ENCODE data around the gene PDE3B.
"Not testable (repeated sequence)": the region's sequence is repeated elsewhere in the genome, so short reads cannot be mapped to it uniquely, and the experiment has no call there.

Gene PDE3B

GRCh38 chr11:14809466-14809865 lies 165.9 kb downstream of the PDE3B start:
- DNase-seq (ENCODE audit: low read depth, low spot score) = no peak

GRCh38 chr11:14812757-14813156 lies 169.2 kb downstream of the PDE3B start:
- DNase-seq (ENCODE audit: low read depth, low spot score) = no peak

DNA sequence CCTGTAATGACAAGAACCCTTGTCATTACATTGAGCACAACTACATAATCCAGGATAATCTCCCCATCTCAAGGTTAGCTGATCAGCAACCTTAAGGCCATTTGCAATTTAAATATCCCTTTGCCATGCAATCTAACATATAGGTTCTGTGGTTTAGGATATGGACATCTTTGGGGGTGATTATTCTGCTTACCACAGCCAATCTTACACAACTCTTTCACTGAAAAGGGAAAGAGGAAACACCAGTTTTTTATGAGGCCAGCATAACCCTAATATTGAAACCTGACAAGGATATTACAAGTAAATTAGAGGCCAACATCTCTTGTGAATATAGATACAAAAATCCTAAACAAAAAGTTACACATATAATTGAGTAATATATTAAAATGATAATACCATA lies 169.9 kb downstream of the PDE3B start:
- no peak for DNase-seq (ENCODE audit: low read depth, low spot score)

- no peak for DNase-seq (ENCODE audit: low read depth, low spot score)
These were observed 175.2 kb downstream of the PDE3B start for GRCh38 chr11:14818779-14819178.

DNA sequence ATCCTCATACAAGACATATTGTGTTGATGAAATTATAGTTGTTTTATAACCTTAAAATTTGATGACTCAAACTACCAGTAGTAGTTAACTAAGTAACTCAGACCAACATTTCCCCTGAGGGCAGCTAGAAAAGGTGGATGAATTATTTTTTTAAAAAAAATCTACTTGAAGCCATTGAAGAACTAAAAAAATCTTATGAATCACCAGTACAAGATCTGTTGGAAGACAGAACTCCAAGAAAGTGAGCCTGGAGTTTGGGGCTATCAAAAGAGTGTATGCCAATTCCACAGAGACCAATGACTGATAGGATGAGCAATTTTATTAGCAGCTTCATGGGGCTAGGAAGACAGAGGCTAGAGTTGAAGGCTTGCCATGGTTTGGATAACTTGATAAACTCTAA lies 176.0 kb downstream of the PDE3B start:
- DNase-seq (ENCODE audit: low read depth, low spot score) = no peak

DNA sequence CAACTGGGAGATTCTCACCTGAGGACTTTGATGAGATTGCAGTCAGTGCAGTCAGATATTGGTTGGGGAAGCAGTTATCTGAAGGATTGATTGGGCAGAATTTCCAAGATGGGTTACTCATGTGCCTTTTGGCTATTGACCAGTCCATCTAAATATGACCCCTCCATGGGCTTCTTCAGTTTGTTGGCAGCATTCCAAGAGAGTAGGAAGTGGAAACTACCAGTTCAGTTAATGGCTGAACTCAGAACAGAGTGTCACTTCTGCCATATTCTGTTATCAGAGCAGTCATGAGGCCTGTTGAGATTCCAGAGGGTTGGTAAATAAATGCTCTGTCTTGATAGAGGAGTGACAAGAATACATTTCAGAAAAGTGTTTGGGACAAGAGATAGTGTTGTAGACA lies 177.4 kb downstream of the PDE3B start:
- no peak for DNase-seq (ENCODE audit: low read depth, low spot score)

- no peak for DNase-seq (ENCODE audit: low read depth, low spot score)
These were observed 183.0 kb downstream of the PDE3B start for GRCh38 chr11:14826600-14826999.

GRCh38 chr11:14835496-14836492 lies 192.2 kb downstream of the PDE3B start:
- no peak for DNase-seq (ENCODE audit: low read depth, low spot score)

- DNase-seq (ENCODE audit: low read depth, low spot score) = no peak
These were observed 198.4 kb downstream of the PDE3B start for GRCh38 chr11:14842002-14842401.

GRCh38 chr11:14852571-14853177 lies 209.1 kb downstream of the PDE3B start:
- DNase-seq (ENCODE audit: low read depth, low spot score) = no peak

GRCh38 chr11:14854057-14854456 lies 210.5 kb downstream of the PDE3B start:
- DNase-seq (ENCODE audit: low read depth, low spot score) = no peak

DNA sequence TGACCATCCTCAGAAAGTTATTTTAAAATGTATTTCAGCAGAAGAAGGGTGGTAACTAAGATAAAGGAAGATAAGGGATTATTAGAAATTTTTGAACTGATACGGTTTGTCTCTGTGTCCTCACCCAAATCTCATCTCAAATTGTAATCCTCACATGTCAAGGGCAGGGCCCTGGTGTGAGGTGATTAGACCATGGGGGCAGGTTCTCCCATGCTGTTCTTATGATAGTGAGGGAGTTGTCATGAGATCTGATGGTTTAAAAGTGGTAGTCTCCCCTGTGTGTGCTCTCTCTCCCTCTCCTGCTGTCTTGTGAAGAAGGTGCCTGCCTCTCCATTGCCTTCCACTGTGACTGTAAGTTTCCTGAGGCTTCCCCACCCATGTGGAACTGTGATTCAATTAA lies 212.3 kb downstream of the PDE3B start:
- no peak for DNase-seq (ENCODE audit: low read depth, low spot score)

- DNase-seq (ENCODE audit: low read depth, low spot score) = no peak
These were observed 214.0 kb downstream of the PDE3B start for GRCh38 chr11:14857621-14858020.

GRCh38 chr11:14858404-14858803 lies 214.8 kb downstream of the PDE3B start:
- no peak for DNase-seq (ENCODE audit: low read depth, low spot score)

- DNase-seq (ENCODE audit: low read depth, low spot score) = no peak
These were observed 216.9 kb downstream of the PDE3B start for GRCh38 chr11:14860511-14860910.

GRCh38 chr11:14861680-14862079 lies 218.1 kb downstream of the PDE3B start:
- DNase-seq (ENCODE audit: low read depth, low spot score) = no peak

- DNase-seq (ENCODE audit: low read depth, low spot score) = not testable (repeated sequence)
These were observed 220.2 kb downstream of the PDE3B start for GRCh38 chr11:14863775-14864174.

GRCh38 chr11:14872032-14872431 lies 228.4 kb downstream of the PDE3B start:
- DNase-seq (ENCODE audit: low read depth, low spot score) = no peak

DNA sequence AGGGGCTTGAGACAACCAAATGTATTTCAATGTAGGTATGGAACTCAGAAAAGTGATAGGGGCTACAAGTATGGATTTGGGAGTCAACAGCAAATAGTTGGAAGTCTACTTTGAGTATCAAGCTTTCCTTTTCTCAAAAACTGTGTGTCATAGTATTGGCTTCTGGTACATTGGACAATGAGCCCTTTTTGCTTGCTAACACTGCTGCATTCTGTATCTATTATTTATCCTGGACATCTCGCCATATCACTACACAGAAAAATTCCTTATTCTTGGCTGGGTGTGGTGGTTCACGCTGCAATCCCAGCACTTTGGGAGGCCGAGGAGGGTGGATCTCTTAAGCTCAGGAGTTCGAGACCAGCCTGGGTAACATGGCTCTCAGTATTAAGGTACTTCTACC lies 230.0 kb downstream of the PDE3B start:
- no peak for DNase-seq (ENCODE audit: low read depth, low spot score)

- no peak for DNase-seq (ENCODE audit: low read depth, low spot score)
These were observed 231.6 kb downstream of the PDE3B start for GRCh38 chr11:14875163-14875562.

- no peak for DNase-seq (ENCODE audit: low read depth, low spot score)
These were observed 238.1 kb downstream of the PDE3B start for GRCh38 chr11:14881576-14882193.

- DNase-seq (ENCODE audit: low read depth, low spot score) = no peak
These were observed 238.6 kb downstream of the PDE3B start for GRCh38 chr11:14882196-14882595.

GRCh38 chr11:14883683-14884082 lies 240.1 kb downstream of the PDE3B start:
- DNase-seq (ENCODE audit: low read depth, low spot score) = not testable (repeated sequence)
